ENCODE data around the gene DGKZ. TPM values are rescaled to one million over a fixed set of nuclear protein-coding genes. Genes with fewer than 3 reads are reported as not detected.
"Not testable (repeated sequence)": the region's sequence is repeated elsewhere in the genome, so short reads cannot be mapped to it uniquely, and the experiment has no call there.

Gene DGKZ
- polyA plus RNA-seq, 3 donors = 30.4 to 217 (median 33.4) TPM

- WGBS (ENCODE audit: insufficient coverage) = 91% methylated on average over 7 of the region's 10 CpGs
- no peak overlapping the region for H3K4me3 Mint-ChIP-seq
- Histone ChIP-seq H4K20me1 (ENCODE audit: insufficient read depth, low read length) (peaks cover 99% of the 10 kb centered on the region), H3K9me3 (replicated peaks in 1 of 2; ENCODE audit: control insufficient read depth in 1 of 2, insufficient read depth in 1 of 2, low read length in 2 of 2) (no peaks in the 10 kb centered on the region), H2AFZ (ENCODE audit: insufficient read depth, low read depth, low read length, poor library complexity, severe bottlenecking) (no peak overlapping the region), H3K79me2 (ENCODE audit: insufficient read depth, low read length) (peaks cover 54% of the 10 kb centered on the region), H3K4me3 (replicated peaks in 1 of 3; ENCODE audit: low read depth in 2 of 3, low read length in 3 of 3) (no peak overlapping the region), H3K4me2 (replicated peaks; ENCODE audit: extremely low read depth, low read length, poor library complexity, severe bottlenecking) (no peak overlapping the region), H3K9ac (ENCODE audit: insufficient read depth, low read length, poor library complexity, severe bottlenecking) (no peak overlapping the region), H3K4me1 (ENCODE audit: control insufficient read depth in 1 of 2, insufficient read depth in 2 of 2, low read length in 2 of 2) (peaks cover 0 to 8% of the 10 kb centered on the region in 2 donors), H3K27ac (ENCODE audit: low read depth in 1 of 2, low read length in 2 of 2) (no peak overlapping the region), H3K27me3 (ENCODE audit: control insufficient read depth in 2 of 2, insufficient read depth in 2 of 2, low read length in 2 of 2) (no peaks in the 10 kb centered on the region), H3K36me3 (replicated peaks in 1 of 2; ENCODE audit: control insufficient read depth in 1 of 2, insufficient read depth in 2 of 2, low read length in 2 of 2) (peaks cover 95 to 96% of the 10 kb centered on the region in 2 donors)
- no peak for TF ChIP-seq CTCF (IDR thresholded peaks at IDR 0.05)
- H3K27me3 Mint-ChIP-seq (ENCODE audit: low read depth in 3 of 3) = peaks cover 0 to 5% (median 1%) of the 10 kb centered on the region in 3 donors
- H3K27ac Mint-ChIP-seq = peak overlapping the region in 1 of 7 donors; percentile 46
- H3K4me1 Mint-ChIP-seq = peaks cover 6% of the 10 kb centered on the region
- peaks cover 0 to under 1% (median 0%) of the 10 kb centered on the region in 7 donors for H3K9me3 Mint-ChIP-seq
- no peak for DNase-seq
- peaks cover 75 to 96% of the 10 kb centered on the region in 2 donors for H3K36me3 Mint-ChIP-seq
- intact Hi-C loops (cut with micrococcal nuclease) = no loop called here
Observed at GRCh38 chr11:46372086-46372485, 24.8 kb downstream of the DGKZ start.

DNA sequence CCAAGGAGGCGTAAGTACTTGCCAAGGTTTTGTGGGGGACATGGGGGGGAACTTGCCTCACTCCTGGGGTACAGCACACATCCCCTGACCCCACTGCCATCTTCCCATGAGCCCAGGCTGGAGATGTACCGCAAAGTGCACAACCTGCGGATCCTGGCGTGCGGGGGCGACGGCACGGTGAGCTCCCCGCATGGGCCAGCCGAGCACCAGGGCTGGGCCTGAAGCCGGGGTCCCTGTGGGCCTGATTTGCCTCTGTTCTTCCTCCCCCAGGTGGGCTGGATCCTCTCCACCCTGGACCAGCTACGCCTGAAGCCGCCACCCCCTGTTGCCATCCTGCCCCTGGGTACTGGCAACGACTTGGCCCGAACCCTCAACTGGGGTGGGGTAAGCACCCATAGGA, 25.2 kb downstream of the DGKZ start:
- H4K20me1 ChIP-seq (ENCODE audit: insufficient read depth, low read length) = peaks cover 100% of the 10 kb centered on the region
- H3K9me3 Mint-ChIP-seq; H3K9ac ChIP-seq (ENCODE audit: insufficient read depth, low read length, poor library complexity, severe bottlenecking); H3K4me1 ChIP-seq (ENCODE audit: control insufficient read depth in 1 of 2, insufficient read depth in 2 of 2, low read length in 2 of 2); H3K4me3 ChIP-seq (replicated peaks in 1 of 3; ENCODE audit: low read depth in 2 of 3, low read length in 3 of 3); DNase-seq; H3K27me3 Mint-ChIP-seq (ENCODE audit: low read depth in 3 of 3); H3K27me3 ChIP-seq (ENCODE audit: control insufficient read depth in 2 of 2, insufficient read depth in 2 of 2, low read length in 2 of 2); H3K9me3 ChIP-seq (replicated peaks in 1 of 2; ENCODE audit: control insufficient read depth in 1 of 2, insufficient read depth in 1 of 2, low read length in 2 of 2); H3K27ac ChIP-seq (ENCODE audit: low read depth in 1 of 2, low read length in 2 of 2); intact Hi-C loops (cut with micrococcal nuclease); H3K4me2 ChIP-seq (replicated peaks; ENCODE audit: extremely low read depth, low read length, poor library complexity, severe bottlenecking); H3K4me1 Mint-ChIP-seq; H3K4me3 Mint-ChIP-seq; H2AFZ ChIP-seq (ENCODE audit: insufficient read depth, low read depth, low read length, poor library complexity, severe bottlenecking): not testable (repeated sequence)
- peaks cover 52% of the 10 kb centered on the region for H3K79me2 ChIP-seq (ENCODE audit: insufficient read depth, low read length)
- 95% methylated on average over 10 of the region's 15 CpGs for WGBS (ENCODE audit: insufficient coverage)
- Mint-ChIP-seq H3K36me3 (peaks cover 79 to 97% of the 10 kb centered on the region in 2 donors), H3K27ac (peak overlapping the region in 1 of 7 donors; percentile 46)
- H3K36me3 ChIP-seq (replicated peaks in 1 of 2; ENCODE audit: control insufficient read depth in 1 of 2, insufficient read depth in 2 of 2, low read length in 2 of 2) = peaks cover 99% of the 10 kb centered on the region in 2 donors

Measured in CD14-positive monocyte (primary cell).